Glutamatergic neuron (in vitro differentiated cells): ENCODE measurements around the gene FSIP1. TPM values are rescaled to one million over a fixed set of nuclear protein-coding genes. Genes with fewer than 3 reads are reported as not detected.

Experiments
- DNase-seq: peaks from one replicate; pipeline ENCODE4 v3.0.0; 2022
- H3K27ac Mint-ChIP-seq: one replicate; pipeline ENCODE4 v1.8.0; 2020; ENCODE audit warnings: mild to moderate bottlenecking, mixed read lengths, inconsistent platforms; ENCODE audit not compliant: unreplicated experiment
- H3K27me3 Mint-ChIP-seq: one replicate; pipeline ENCODE4 v1.8.0; 2020; ENCODE audit warnings: mild to moderate bottlenecking, moderate library complexity, mixed read lengths, inconsistent platforms; ENCODE audit not compliant: unreplicated experiment
- H3K36me3 Mint-ChIP-seq: one replicate; pipeline ENCODE4 v1.8.0; 2020; ENCODE audit warnings: mild to moderate bottlenecking, mixed read lengths, inconsistent platforms; ENCODE audit not compliant: unreplicated experiment
- H3K4me1 Mint-ChIP-seq: one replicate; pipeline ENCODE4 v1.8.0; 2020; ENCODE audit warnings: mild to moderate bottlenecking, low read depth, mixed read lengths, inconsistent platforms; ENCODE audit not compliant: unreplicated experiment
- H3K4me3 Mint-ChIP-seq: one replicate; pipeline ENCODE4 v1.8.0; 2020; ENCODE audit warnings: mild to moderate bottlenecking, mixed read lengths, inconsistent platforms; ENCODE audit not compliant: unreplicated experiment
- H3K9me3 Mint-ChIP-seq: one replicate; pipeline ENCODE4 v1.8.0; 2020; ENCODE audit warnings: mild to moderate bottlenecking, moderate library complexity, mixed read lengths, inconsistent platforms; ENCODE audit not compliant: unreplicated experiment
- CTCF ChIP-seq: fragments of 200-600 bp; sonication (generic); IDR thresholded peaks from one replicate; pipeline ENCODE4 v1.5.0; 2021; ENCODE audit not compliant: partially characterized antibody, unreplicated experiment
- total RNA-seq: library from RNA; stranded (reverse); fragmentation: NEBNext Ultra II Directional; extraction: Animal tissue kit (Norgen Biotek cat#: 25700); gene quantifications from one replicate; pipeline ENCODE4 v1.2.1, GENCODE V29; 2021; ENCODE audit not compliant: unreplicated experiment

FSIP1 gene
- total RNA-seq, 1 donor from 2014 or later: 1.5 TPM

- no peak for DNase-seq
- Mint-ChIP-seq H3K4me1 (peaks cover 13% of the 10 kb centered on the region), H3K9me3 (no peaks in the 10 kb centered on the region), H3K27me3 (peaks cover 2% of the 10 kb centered on the region), H3K36me3 (no peaks in the 10 kb centered on the region), H3K27ac (no peak overlapping the region), H3K4me3 (no peak overlapping the region)
- no peak for TF ChIP-seq CTCF
Observed at GRCh38 chr15:39793923-39794322, 11.3 kb upstream of the FSIP1 start.

- no peak for TF ChIP-seq CTCF
- no peak for DNase-seq
- Mint-ChIP-seq H3K27ac (no peak overlapping the region), H3K36me3 (no peaks in the 10 kb centered on the region), H3K27me3 (peaks cover 2% of the 10 kb centered on the region), H3K4me3 (peak overlapping the region; percentile 52), H3K4me1 (peaks cover 17% of the 10 kb centered on the region), H3K9me3 (no peaks in the 10 kb centered on the region)
Observed at GRCh38 chr15:39792844-39793335, 10.2 kb upstream of the FSIP1 start.

GRCh38 chr15:39792025-39792843 is 9.6 kb upstream of the FSIP1 start:
- Mint-ChIP-seq H3K4me1 (peaks cover 20% of the 10 kb centered on the region), H3K27ac (no peak overlapping the region), H3K36me3 (no peaks in the 10 kb centered on the region), H3K27me3 (peaks cover 2% of the 10 kb centered on the region), H3K9me3 (no peaks in the 10 kb centered on the region), H3K4me3 (peak overlapping the region; percentile 52)
- no peak for DNase-seq
- no peak for TF ChIP-seq CTCF

- H3K27ac Mint-ChIP-seq: peak overlapping the region; percentile 54
- no peak overlapping the region for H3K4me3 Mint-ChIP-seq
- H3K4me1 Mint-ChIP-seq: peaks cover 32% of the 10 kb centered on the region
- no peaks in the 10 kb centered on the region for H3K36me3 Mint-ChIP-seq
- no peak for DNase-seq
- no peaks in the 10 kb centered on the region for H3K9me3 Mint-ChIP-seq
- TF ChIP-seq CTCF: no peak
- H3K27me3 Mint-ChIP-seq: peaks cover 2% of the 10 kb centered on the region
Observed at GRCh38 chr15:39789736-39790135, 7.1 kb upstream of the FSIP1 start.
